Caco-2 (cell line): Measurements from ENCODE around the gene ASTN2. TPM values are rescaled to one million over a fixed set of nuclear protein-coding genes. Genes with fewer than 3 reads are reported as not detected.

ENCODE experiments used
- BruUV-seq: library from RNA; stranded (reverse); fragments of 400-500 nt; replicated peaks from 2 replicates; lab custom pipeline; 2021; lab: Mats Ljungman, UMichigan
- CTCF ChIA-PET: fragments of 300-600 bp; sonication (Branson Sonifier 250); formaldehyde crosslinking; loops from one replicate; lab custom pipeline; 2022; ENCODE audit warnings: antibody characterized with exemption; lab: Charles Lee
- POLR2A ChIA-PET: fragments of 300-600 bp; sonication (Branson Sonifier 250); formaldehyde crosslinking; loops from one replicate; lab custom pipeline; 2022; ENCODE audit warnings: antibody characterized with exemption; lab: Charles Lee
- DNase-seq, 2 experiments: peaks; one replicate each; pipeline versions ENCODE4 v3.0.0 to v3.0.0-alpha.2; 2020 to 2022
- H3K27me3 ChIP-seq: replicated peaks from 2 replicates; pipeline ENCODE4 v1.6.0; 2011; ENCODE audit warnings: low read length; ENCODE audit not compliant: control insufficient read depth, insufficient read depth
- H3K36me3 ChIP-seq: 2 replicates; pipeline ENCODE4 v1.5.1; 2011; ENCODE audit warnings: low read length; ENCODE audit not compliant: control insufficient read depth, insufficient read depth
- H3K4me1 ChIP-seq: fragments of 250-450 bp; sonication (Bioruptor Pico); 2 replicates; pipeline ENCODE4 v1.5.1; 2020; ENCODE audit warnings: mild to moderate bottlenecking
- H3K4me3 ChIP-seq: 2 replicates; pipeline ENCODE4 v1.5.1; 2011; ENCODE audit warnings: low read depth, mild to moderate bottlenecking, control low read depth, low read length
- H3K9me3 ChIP-seq: fragments of 250-450 bp; sonication (Bioruptor Pico); 2 replicates; pipeline ENCODE4 v1.5.1; 2020; ENCODE audit warnings: mild to moderate bottlenecking, moderate library complexity
- H3K27ac Mint-ChIP-seq: one replicate; pipeline ENCODE4 v1.8.0; 2022; ENCODE audit warnings: mixed read lengths; ENCODE audit not compliant: unreplicated experiment
- H3K27me3 Mint-ChIP-seq: one replicate; pipeline ENCODE4 v1.8.0; 2022; ENCODE audit warnings: mixed read lengths; ENCODE audit not compliant: insufficient read depth, unreplicated experiment
- H3K36me3 Mint-ChIP-seq: one replicate; pipeline ENCODE4 v1.8.0; 2022; ENCODE audit warnings: mild to moderate bottlenecking, mixed read lengths; ENCODE audit not compliant: insufficient read depth, unreplicated experiment
- H3K4me1 Mint-ChIP-seq: one replicate; pipeline ENCODE4 v1.8.0; 2022; ENCODE audit warnings: low read depth, mixed read lengths; ENCODE audit not compliant: unreplicated experiment
- H3K4me3 Mint-ChIP-seq: one replicate; pipeline ENCODE4 v1.8.0; 2022; ENCODE audit warnings: mild to moderate bottlenecking, moderate library complexity, mixed read lengths; ENCODE audit not compliant: unreplicated experiment
- H3K9me3 Mint-ChIP-seq: one replicate; pipeline ENCODE4 v1.8.0; 2022; ENCODE audit warnings: mixed read lengths; ENCODE audit not compliant: unreplicated experiment
- CTCF ChIP-seq, 2 experiments: fragments of 200-600 bp in 1 of 2; IDR thresholded peaks; 1 replicate in 1 of 2; 2 replicates in 1 of 2; pipeline versions ENCODE4 v1.5.1 to v1.8.0; 2011 to 2022; ENCODE audit warnings: antibody characterized with exemption in 1 of 2, control low read depth in 1 of 2, inconsistent platforms in 1 of 2, low read depth in 1 of 2, low read length in 1 of 2, mild to moderate bottlenecking in 1 of 2, moderate library complexity in 1 of 2; ENCODE audit not compliant: insufficient read depth in 1 of 2, severe bottlenecking in 1 of 2, unreplicated experiment in 1 of 2
- intact Hi-C: fragments of 100-400 bp; cut with micrococcal nuclease; formaldehyde crosslinking; loops from one replicate; pipeline ENCODE4 v1.10.0; 2022; ENCODE audit not compliant: unreplicated experiment
- total RNA-seq: library from RNA; stranded (reverse); gene quantifications from 2 replicates; pipeline ENCODE4 v1.2.3, GENCODE V29; 2022

Gene ASTN2
- total RNA-seq, 1 experiment from 2014 or later, result 12.7 TPM

DNA sequence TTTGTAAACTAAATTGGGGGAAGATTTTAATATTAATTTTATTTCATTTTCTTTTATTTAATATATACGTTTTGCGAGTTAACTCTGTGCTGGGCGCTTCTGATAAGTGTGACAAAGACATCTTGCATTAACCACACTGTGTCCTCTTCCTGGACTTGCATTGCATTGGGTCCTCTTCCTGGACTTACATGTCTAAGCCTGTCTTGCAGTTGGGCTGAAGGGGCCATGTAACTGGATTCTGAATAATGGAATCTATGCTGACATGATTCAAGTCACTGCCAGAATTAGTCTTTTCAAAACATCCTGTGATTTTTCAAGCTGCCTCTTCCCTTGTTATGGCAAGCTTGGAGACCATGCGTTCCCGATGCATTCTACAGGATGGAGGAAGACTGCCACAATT, 605.2 kb downstream of the ASTN2 start:
- CTCF ChIA-PET, result no interaction called here
- Mint-ChIP-seq H3K27me3 (peaks cover 12% of the 10 kb centered on the region), H3K27ac (no peak overlapping the region), H3K36me3 (no peaks in the 10 kb centered on the region), H3K4me1 (no peaks in the 10 kb centered on the region), H3K4me3 (no peak overlapping the region), H3K9me3 (no peaks in the 10 kb centered on the region)
- intact Hi-C loops, result no loop called here
- TF ChIP-seq CTCF (IDR thresholded peaks at IDR 0.05; ENCODE audit: insufficient read depth in 1 of 2, low read depth in 1 of 2, low read length in 1 of 2, severe bottlenecking in 1 of 2, unreplicated experiment in 1 of 2), result no peak
- POLR2A ChIA-PET, result no interaction called here
- Histone ChIP-seq H3K27me3 (no peaks in the 10 kb centered on the region), H3K36me3 (no peaks in the 10 kb centered on the region), H3K9me3 (no peaks in the 10 kb centered on the region), H3K4me1 (no peaks in the 10 kb centered on the region), H3K4me3 (no peak overlapping the region)
- BruUV-seq, result no TSS peak
- no peak for DNase-seq

DNA sequence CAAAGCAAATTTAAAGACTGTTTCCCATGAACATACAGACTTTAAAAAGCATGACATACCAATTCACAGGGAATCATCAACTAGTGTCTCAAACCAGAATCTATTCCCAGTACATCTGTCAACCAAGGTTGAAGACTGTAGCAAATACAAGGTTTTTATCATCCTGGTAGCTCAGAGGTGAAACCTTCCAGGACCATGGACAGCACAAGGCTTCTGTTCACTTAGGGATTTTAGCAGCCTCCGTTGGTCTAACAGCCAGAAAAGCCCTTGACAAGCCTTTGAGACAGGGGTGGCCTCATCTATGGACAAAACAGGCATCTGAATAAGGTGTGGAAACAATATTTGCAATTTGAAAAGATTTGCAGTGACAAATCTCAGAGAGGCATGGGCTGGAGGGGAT, 608.8 kb downstream of the ASTN2 start:
- Mint-ChIP-seq H3K4me1 (no peaks in the 10 kb centered on the region), H3K27me3 (no peaks in the 10 kb centered on the region), H3K4me3 (no peak overlapping the region), H3K36me3 (no peaks in the 10 kb centered on the region), H3K9me3 (no peaks in the 10 kb centered on the region), H3K27ac (no peak overlapping the region)
- H3K4me3 ChIP-seq, result no peak overlapping the region
- BruUV-seq, result no TSS peak
- CTCF ChIA-PET, result no interaction called here
- peak in 1 of 2 experiments; percentile 23 for DNase-seq
- no peaks in the 10 kb centered on the region for H3K36me3 ChIP-seq
- no peaks in the 10 kb centered on the region for H3K4me1 ChIP-seq
- H3K9me3 ChIP-seq, result no peaks in the 10 kb centered on the region
- no peak for TF ChIP-seq CTCF (IDR thresholded peaks at IDR 0.05; ENCODE audit: insufficient read depth in 1 of 2, low read depth in 1 of 2, low read length in 1 of 2, severe bottlenecking in 1 of 2, unreplicated experiment in 1 of 2)
- POLR2A ChIA-PET, result no interaction called here
- intact Hi-C loops, result no loop called here
- no peaks in the 10 kb centered on the region for H3K27me3 ChIP-seq

DNA sequence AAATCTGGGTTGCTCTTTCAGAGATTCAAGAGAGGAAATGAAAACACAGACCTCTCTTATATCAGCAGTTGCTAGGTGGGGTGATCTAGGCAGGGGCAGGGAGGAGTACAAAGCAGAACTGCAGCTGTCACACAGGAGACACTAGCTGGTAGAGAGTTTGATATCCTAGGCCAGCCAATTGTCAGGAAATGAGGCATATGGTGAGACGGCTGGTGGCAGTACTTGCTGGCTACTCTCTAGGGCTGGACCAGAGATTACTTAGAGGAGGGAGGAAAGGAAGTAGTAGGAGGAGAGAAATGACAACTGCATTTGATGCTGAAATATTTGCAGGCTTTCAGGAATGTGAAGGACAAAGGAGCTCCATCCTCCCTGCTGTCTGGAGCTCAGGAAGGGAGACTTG, 614.0 kb downstream of the ASTN2 start:
- intact Hi-C loops, result no loop called here
- H3K4me3 ChIP-seq, result no peak overlapping the region
- H3K4me3 Mint-ChIP-seq, result no peak overlapping the region
- ChIA-PET CTCF (no interaction called here), POLR2A (no interaction called here)
- BruUV-seq, result no TSS peak
- TF ChIP-seq CTCF (IDR thresholded peaks at IDR 0.05; ENCODE audit: insufficient read depth in 1 of 2, low read depth in 1 of 2, low read length in 1 of 2, severe bottlenecking in 1 of 2, unreplicated experiment in 1 of 2), result no peak
- H3K36me3 ChIP-seq, result no peaks in the 10 kb centered on the region
- no peak overlapping the region for H3K27ac Mint-ChIP-seq
- no peaks in the 10 kb centered on the region; the same call in 1 of the 2 replicates for H3K27me3 ChIP-seq
- no peaks in the 10 kb centered on the region for H3K4me1 ChIP-seq
- H3K27me3 Mint-ChIP-seq, result peaks cover 6% of the 10 kb centered on the region
- H3K36me3 Mint-ChIP-seq, result no peaks in the 10 kb centered on the region
- no peak for DNase-seq
- no peaks in the 10 kb centered on the region for H3K9me3 ChIP-seq
- no peaks in the 10 kb centered on the region for H3K9me3 Mint-ChIP-seq
- no peaks in the 10 kb centered on the region for H3K4me1 Mint-ChIP-seq
